A549 (cell line): Measurements from ENCODE around the gene GLRA3. TPM values are rescaled to one million over a fixed set of nuclear protein-coding genes. Genes with fewer than 3 reads are reported as not detected.

ENCODE experiments used
- ATAC-seq, 2 experiments: fragments of 200-7000 bp in 1 of 2; fragments of >200 bp in 1 of 2; cut with Nextera tagmentation in 1 of 2; cut with Tn5 transposase in 1 of 2; 3 replicates each; pipeline versions ENCODE4 v1.8.0 to v1.9.1; 2018 to 2020; ENCODE audit warnings: mild to moderate bottlenecking in 1 of 2, moderate library complexity in 1 of 2
- CTCF ChIA-PET: fragments of 300-600 bp; sonication (Branson Sonifier 250); formaldehyde crosslinking; extraction: SDS; loops from one replicate; lab custom pipeline; 2021; ENCODE audit warnings: antibody characterized with exemption, inconsistent platforms; lab: Yijun Ruan, JAX
- POLR2A ChIA-PET: fragments of 350-600 bp; formaldehyde crosslinking; extraction: SDS; loops from one replicate; lab custom pipeline; 2021; ENCODE audit warnings: antibody characterized with exemption, inconsistent platforms; lab: Yijun Ruan, JAX
- DNase-seq, 2 experiments: peaks; one replicate each; pipeline versions ENCODE4 v3.0.0 to v3.0.0-alpha.2; 2011 to 2016; ENCODE audit warnings: low read depth in 1 of 2, low spot score in 1 of 2
- FAIRE-seq: peaks from 2 replicates; lab custom pipeline; 2011; peaks lifted over from hg19 to GRCh38; lab: Jason Lieb, UNC
- H3K27ac ChIP-seq, 2 experiments: fragments of >200 bp; sonication (Bioruptor Twin); formaldehyde crosslinking; 3 replicates each; pipeline ENCODE4 v1.5.1; 2016 to 2017
- H3K4me1 ChIP-seq: fragments of >200 bp; sonication (Bioruptor Twin); formaldehyde crosslinking; 3 replicates; pipeline ENCODE4 v1.6.1; 2016
- H3K4me2 ChIP-seq: fragments of >200 bp; sonication (Bioruptor Twin); formaldehyde crosslinking; 3 replicates; pipeline ENCODE4 v1.6.1; 2016
- H3K4me3 ChIP-seq: fragments of >200 bp; sonication (Bioruptor Twin); formaldehyde crosslinking; 3 replicates; pipeline ENCODE4 v1.5.1; 2016
- H3K9me3 ChIP-seq: fragments of >200 bp; sonication (Bioruptor Twin); formaldehyde crosslinking; 3 replicates; pipeline ENCODE4 v1.6.1; 2016
- ATOH8 ChIP-seq: fragments of 250-450 bp; sonication (Bioruptor Pico); IDR thresholded peaks from 2 replicates; pipeline ENCODE4 v1.5.0; 2020; ENCODE audit warnings: low read depth, mild to moderate bottlenecking, moderate library complexity
- BHLHE40 ChIP-seq: IDR thresholded peaks from 2 replicates; pipeline ENCODE4 v1.6.1; 2012; ENCODE audit warnings: low read depth, low read length, inconsistent platforms
- CBX8 ChIP-seq: fragments of 200-600 bp; sonication (generic); IDR thresholded peaks from 2 replicates; pipeline ENCODE4 v1.6.1; 2016
- CHD2 ChIP-seq: fragments of 150-350 bp; IDR thresholded peaks from 2 replicates; pipeline ENCODE4 v1.6.1; 2014; ENCODE audit warnings: low read length; ENCODE audit not compliant: partially characterized antibody
- CHD4 ChIP-seq: fragments of 200-600 bp; sonication (generic); IDR thresholded peaks from 2 replicates; pipeline ENCODE4 v1.6.1; 2016; ENCODE audit warnings: antibody characterized with exemption, mild to moderate bottlenecking, borderline replicate concordance
- CTCF ChIP-seq: fragments of >200 bp; sonication (Bioruptor Twin); formaldehyde crosslinking; IDR thresholded peaks from 3 replicates; pipeline ENCODE4 v1.5.1; 2016
- FOSB ChIP-seq: fragments of 250-450 bp; sonication (Bioruptor Pico); IDR thresholded peaks from 2 replicates; pipeline ENCODE4 v1.5.0; 2020; ENCODE audit warnings: mild to moderate bottlenecking, moderate library complexity
- HDAC2 ChIP-seq: fragments of 200-600 bp; sonication (generic); IDR thresholded peaks from 2 replicates; pipeline ENCODE4 v1.6.1; 2016
- HEYL ChIP-seq: fragments of 250-450 bp; sonication (Bioruptor Pico); IDR thresholded peaks from 2 replicates; pipeline ENCODE4 v1.8.0; 2021; ENCODE audit warnings: mild to moderate bottlenecking, moderate library complexity
- HOXB13 ChIP-seq: fragments of 250-450 bp; sonication (Bioruptor Pico); IDR thresholded peaks from 2 replicates; pipeline ENCODE4 v1.5.0; 2020; ENCODE audit warnings: low read depth, mild to moderate bottlenecking, moderate library complexity
- HOXB5 ChIP-seq: fragments of 250-450 bp; sonication (Bioruptor Pico); IDR thresholded peaks from 2 replicates; pipeline ENCODE4 v1.5.0; 2020; ENCODE audit warnings: mild to moderate bottlenecking, moderate library complexity
- MAX ChIP-seq: IDR thresholded peaks from 2 replicates; pipeline ENCODE4 v1.6.1; 2012
- PHF8 ChIP-seq: fragments of 200-600 bp; sonication (generic); IDR thresholded peaks from 2 replicates; pipeline ENCODE4 v1.6.1; 2016; ENCODE audit warnings: low read depth, mild to moderate bottlenecking, antibody characterized with exemption, moderate library complexity, borderline replicate concordance
- RFX5 ChIP-seq: fragments of 450-650 bp; IDR thresholded peaks from 2 replicates; pipeline ENCODE4 v1.7.1; 2014; ENCODE audit warnings: antibody characterized with exemption, mild to moderate bottlenecking, moderate library complexity
- TFCP2L1 ChIP-seq: fragments of 250-450 bp; sonication (Bioruptor Pico); IDR thresholded peaks from 2 replicates; pipeline ENCODE4 v1.5.0; 2021; ENCODE audit warnings: mild to moderate bottlenecking
- USF2 ChIP-seq: fragments of 450-650 bp; IDR thresholded peaks from 2 replicates; pipeline ENCODE4 v1.6.1; 2014; ENCODE audit warnings: antibody characterized with exemption
- ZSCAN20 ChIP-seq: fragments of 250-450 bp; sonication (Bioruptor Pico); IDR thresholded peaks from 2 replicates; pipeline ENCODE4 v1.8.0; 2022; ENCODE audit warnings: mild to moderate bottlenecking, moderate library complexity
- WGBS: methylation state at CpG from one replicate; pipeline ENCODE4 v1.1.6; 2017; ENCODE audit errors: missing lambda C conversion rate; 5-methylcytosine and 5-hydroxymethylcytosine counted together
- polyA plus RNA-seq, 4 experiments: library from polyadenylated mRNA; depleted of rRNA in 3 of 4; stranded (reverse); fragments of >200 nt; fragmentation: RNase III in 1 of 4; extraction: RNeasy Plus Mini Kit Qiagen cat#74134 plus additional on column Dnase treatment in 1 of 4; gene quantifications; 2 replicates in 3 of 4; 3 replicates in 1 of 4; pipeline ENCODE4 v1.2.3, GENCODE V29; 2011 to 2017
- TF ChIP-seq, protein P1 (sequence below): IDR thresholded peaks from 2 replicates; pipeline ENCODE4 v1.6.1; 2012; ENCODE audit warnings: low read depth, borderline replicate concordance
- TF ChIP-seq, protein P2 (sequence below): fragments of >200 bp; sonication (Bioruptor Twin); formaldehyde crosslinking; IDR thresholded peaks from 2 replicates; pipeline ENCODE4 v1.6.1; 2016
- TF ChIP-seq, protein P3 (sequence below): fragments of 200-600 bp; sonication (generic); IDR thresholded peaks from 2 replicates; pipeline ENCODE4 v1.6.1; 2016; ENCODE audit warnings: antibody characterized with exemption, mild to moderate bottlenecking, moderate library complexity

GLRA3 gene
- polyA plus RNA-seq, 2 of the 4 experiments (the other 2 are of a cell fraction) = 0.01 to 0.04 TPM

GRCh38 chr4:174697202-174697601 lies 131.8 kb downstream of the GLRA3 start:
- WGBS = 90% methylated on average over 1 of the region's 1 CpG
- FAIRE-seq = no peak

GRCh38 chr4:174696657-174697056 lies 132.4 kb downstream of the GLRA3 start:
- no peak for FAIRE-seq
- ChIA-PET POLR2A (no interaction called here), CTCF (no interaction called here)
- Histone ChIP-seq H3K4me1 (no peaks in the 10 kb centered on the region), H3K27ac (no peak overlapping the region), H3K9me3 (no peaks in the 10 kb centered on the region), H3K4me3 (no peak overlapping the region), H3K4me2 (no peak overlapping the region)
- ATAC-seq = no peak
- no peak for DNase-seq
- no peak for TF ChIP-seq ATOH8 (CRISPR knock-in tag)
- TF ChIP-seq, protein P1, sequence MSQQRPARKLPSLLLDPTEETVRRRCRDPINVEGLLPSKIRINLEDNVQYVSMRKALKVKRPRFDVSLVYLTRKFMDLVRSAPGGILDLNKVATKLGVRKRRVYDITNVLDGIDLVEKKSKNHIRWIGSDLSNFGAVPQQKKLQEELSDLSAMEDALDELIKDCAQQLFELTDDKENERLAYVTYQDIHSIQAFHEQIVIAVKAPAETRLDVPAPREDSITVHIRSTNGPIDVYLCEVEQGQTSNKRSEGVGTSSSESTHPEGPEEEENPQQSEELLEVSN = no peak
- TF ChIP-seq, protein P2, sequence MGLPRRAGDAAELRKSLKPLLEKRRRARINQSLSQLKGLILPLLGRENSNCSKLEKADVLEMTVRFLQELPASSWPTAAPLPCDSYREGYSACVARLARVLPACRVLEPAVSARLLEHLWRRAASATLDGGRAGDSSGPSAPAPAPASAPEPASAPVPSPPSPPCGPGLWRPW = no peak
- no peak for TF ChIP-seq MAX
- no peak for TF ChIP-seq CTCF
- no peak for TF ChIP-seq USF2
- TF ChIP-seq HEYL (CRISPR knock-in tag) = no peak

More at GRCh38 chr4:174697202-174697601, 131.8 kb downstream of the GLRA3 start:
- ChIA-PET CTCF (no interaction called here), POLR2A (no interaction called here)
- no peaks in the 10 kb centered on the region for H3K4me1 ChIP-seq
- no peak overlapping the region for H3K27ac ChIP-seq
- H3K9me3 ChIP-seq = no peaks in the 10 kb centered on the region
- DNase-seq (no peak), ATAC-seq (no peak)
- no peak overlapping the region for H3K4me3 ChIP-seq
- no peak overlapping the region for H3K4me2 ChIP-seq
- TF ChIP-seq HEYL (CRISPR knock-in tag) (no peak), BHLHE40 (no peak), PHF8 (no peak), CHD2 (no peak), RFX5 (no peak), HDAC2 (no peak), CTCF (no peak), HOXB13 (CRISPR knock-in tag) (no peak), ATOH8 (CRISPR knock-in tag) (no peak), ZSCAN20 (CRISPR knock-in tag) (no peak), HOXB5 (no peak), FOSB (no peak), CHD4 (no peak), TFCP2L1 (CRISPR knock-in tag) (no peak), CBX8 (no peak)
- TF ChIP-seq, protein P2 = no peak
- TF ChIP-seq, protein P3, sequence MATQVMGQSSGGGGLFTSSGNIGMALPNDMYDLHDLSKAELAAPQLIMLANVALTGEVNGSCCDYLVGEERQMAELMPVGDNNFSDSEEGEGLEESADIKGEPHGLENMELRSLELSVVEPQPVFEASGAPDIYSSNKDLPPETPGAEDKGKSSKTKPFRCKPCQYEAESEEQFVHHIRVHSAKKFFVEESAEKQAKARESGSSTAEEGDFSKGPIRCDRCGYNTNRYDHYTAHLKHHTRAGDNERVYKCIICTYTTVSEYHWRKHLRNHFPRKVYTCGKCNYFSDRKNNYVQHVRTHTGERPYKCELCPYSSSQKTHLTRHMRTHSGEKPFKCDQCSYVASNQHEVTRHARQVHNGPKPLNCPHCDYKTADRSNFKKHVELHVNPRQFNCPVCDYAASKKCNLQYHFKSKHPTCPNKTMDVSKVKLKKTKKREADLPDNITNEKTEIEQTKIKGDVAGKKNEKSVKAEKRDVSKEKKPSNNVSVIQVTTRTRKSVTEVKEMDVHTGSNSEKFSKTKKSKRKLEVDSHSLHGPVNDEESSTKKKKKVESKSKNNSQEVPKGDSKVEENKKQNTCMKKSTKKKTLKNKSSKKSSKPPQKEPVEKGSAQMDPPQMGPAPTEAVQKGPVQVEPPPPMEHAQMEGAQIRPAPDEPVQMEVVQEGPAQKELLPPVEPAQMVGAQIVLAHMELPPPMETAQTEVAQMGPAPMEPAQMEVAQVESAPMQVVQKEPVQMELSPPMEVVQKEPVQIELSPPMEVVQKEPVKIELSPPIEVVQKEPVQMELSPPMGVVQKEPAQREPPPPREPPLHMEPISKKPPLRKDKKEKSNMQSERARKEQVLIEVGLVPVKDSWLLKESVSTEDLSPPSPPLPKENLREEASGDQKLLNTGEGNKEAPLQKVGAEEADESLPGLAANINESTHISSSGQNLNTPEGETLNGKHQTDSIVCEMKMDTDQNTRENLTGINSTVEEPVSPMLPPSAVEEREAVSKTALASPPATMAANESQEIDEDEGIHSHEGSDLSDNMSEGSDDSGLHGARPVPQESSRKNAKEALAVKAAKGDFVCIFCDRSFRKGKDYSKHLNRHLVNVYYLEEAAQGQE = no peak
